Caco-2 (cell line): ENCODE measurements around the gene BCO1. TPM values are rescaled to one million over a fixed set of nuclear protein-coding genes. Genes with fewer than 3 reads are reported as not detected.
A peak's percentile ranks its signal among the peaks of the same experiment; 100 is the strongest.

Experiments used
- BruUV-seq: library from RNA; stranded (reverse); fragments of 400-500 nt; replicated peaks from 2 replicates; lab custom pipeline; 2021; lab: Mats Ljungman, UMichigan
- CTCF ChIA-PET: fragments of 300-600 bp; sonication (Branson Sonifier 250); formaldehyde crosslinking; loops from one replicate; lab custom pipeline; 2022; ENCODE audit warnings: antibody characterized with exemption; lab: Charles Lee
- POLR2A ChIA-PET: fragments of 300-600 bp; sonication (Branson Sonifier 250); formaldehyde crosslinking; loops from one replicate; lab custom pipeline; 2022; ENCODE audit warnings: antibody characterized with exemption; lab: Charles Lee
- DNase-seq, 2 experiments: peaks; one replicate each; pipeline versions ENCODE4 v3.0.0 to v3.0.0-alpha.2; 2020 to 2022
- H3K27me3 ChIP-seq: replicated peaks from 2 replicates; pipeline ENCODE4 v1.6.0; 2011; ENCODE audit warnings: low read length; ENCODE audit not compliant: control insufficient read depth, insufficient read depth
- H3K36me3 ChIP-seq: 2 replicates; pipeline ENCODE4 v1.5.1; 2011; ENCODE audit warnings: low read length; ENCODE audit not compliant: control insufficient read depth, insufficient read depth
- H3K4me1 ChIP-seq: fragments of 250-450 bp; sonication (Bioruptor Pico); 2 replicates; pipeline ENCODE4 v1.5.1; 2020; ENCODE audit warnings: mild to moderate bottlenecking
- H3K4me3 ChIP-seq: 2 replicates; pipeline ENCODE4 v1.5.1; 2011; ENCODE audit warnings: low read depth, mild to moderate bottlenecking, control low read depth, low read length
- H3K9me3 ChIP-seq: fragments of 250-450 bp; sonication (Bioruptor Pico); 2 replicates; pipeline ENCODE4 v1.5.1; 2020; ENCODE audit warnings: mild to moderate bottlenecking, moderate library complexity
- H3K27ac Mint-ChIP-seq: one replicate; pipeline ENCODE4 v1.8.0; 2022; ENCODE audit warnings: mixed read lengths; ENCODE audit not compliant: unreplicated experiment
- H3K27me3 Mint-ChIP-seq: one replicate; pipeline ENCODE4 v1.8.0; 2022; ENCODE audit warnings: mixed read lengths; ENCODE audit not compliant: insufficient read depth, unreplicated experiment
- H3K36me3 Mint-ChIP-seq: one replicate; pipeline ENCODE4 v1.8.0; 2022; ENCODE audit warnings: mild to moderate bottlenecking, mixed read lengths; ENCODE audit not compliant: insufficient read depth, unreplicated experiment
- H3K4me1 Mint-ChIP-seq: one replicate; pipeline ENCODE4 v1.8.0; 2022; ENCODE audit warnings: low read depth, mixed read lengths; ENCODE audit not compliant: unreplicated experiment
- H3K4me3 Mint-ChIP-seq: one replicate; pipeline ENCODE4 v1.8.0; 2022; ENCODE audit warnings: mild to moderate bottlenecking, moderate library complexity, mixed read lengths; ENCODE audit not compliant: unreplicated experiment
- H3K9me3 Mint-ChIP-seq: one replicate; pipeline ENCODE4 v1.8.0; 2022; ENCODE audit warnings: mixed read lengths; ENCODE audit not compliant: unreplicated experiment
- intact Hi-C: fragments of 100-400 bp; cut with micrococcal nuclease; formaldehyde crosslinking; loops from one replicate; pipeline ENCODE4 v1.10.0; 2022; ENCODE audit not compliant: unreplicated experiment
- total RNA-seq: library from RNA; stranded (reverse); gene quantifications from 2 replicates; pipeline ENCODE4 v1.2.3, GENCODE V29; 2022
- TF ChIP-seq, protein P1 (sequence below), 2 experiments: fragments of 200-600 bp in 1 of 2; IDR thresholded peaks; 1 replicate in 1 of 2; 2 replicates in 1 of 2; pipeline versions ENCODE4 v1.5.1 to v1.8.0; 2011 to 2022; ENCODE audit warnings: antibody characterized with exemption in 1 of 2, control low read depth in 1 of 2, inconsistent platforms in 1 of 2, low read depth in 1 of 2, low read length in 1 of 2, mild to moderate bottlenecking in 1 of 2, moderate library complexity in 1 of 2; ENCODE audit not compliant: insufficient read depth in 1 of 2, severe bottlenecking in 1 of 2, unreplicated experiment in 1 of 2

The BCO1 gene
- total RNA-seq, 1 experiment from 2014 or later: 0.91 TPM

DNA sequence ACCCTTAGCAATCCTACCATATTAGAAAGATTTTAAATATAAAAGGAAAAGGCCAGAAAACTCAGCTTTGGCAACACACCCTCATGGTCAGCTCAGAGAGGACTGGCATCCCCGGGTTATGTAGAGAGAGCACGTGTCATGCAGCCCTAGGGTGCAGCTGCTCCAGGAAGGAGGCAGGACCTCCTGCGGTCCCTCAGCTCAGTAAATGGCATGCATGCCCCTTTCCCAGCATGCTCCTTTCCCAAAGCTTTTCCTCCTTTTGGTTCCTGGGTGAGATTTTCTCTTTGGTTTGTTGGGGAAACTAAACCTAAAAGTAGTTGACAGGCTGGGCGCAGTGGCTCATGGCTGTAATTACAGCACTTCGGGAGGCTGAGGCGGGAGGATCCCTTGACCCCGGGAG is 80.2 kb downstream of the BCO1 start:
- H3K36me3 Mint-ChIP-seq: peaks cover 5% of the 10 kb centered on the region
- ChIA-PET CTCF (no interaction called here), POLR2A (no interaction called here)
- H3K27me3 Mint-ChIP-seq: no peaks in the 10 kb centered on the region
- no peaks in the 10 kb centered on the region for H3K27me3 ChIP-seq
- H3K36me3 ChIP-seq: no peaks in the 10 kb centered on the region
- no peak overlapping the region for H3K4me3 Mint-ChIP-seq
- H3K4me1 ChIP-seq: peaks cover 10% of the 10 kb centered on the region; the same call in 1 of the 2 replicates
- no peak for DNase-seq
- H3K4me1 Mint-ChIP-seq: peaks cover 25% of the 10 kb centered on the region
- intact Hi-C loops: loop anchor here (10.0 kb wide), 1 partner anchor 224 kb away; the partner anchor contains the start of gene GCSH
- no TSS peak for BruUV-seq
- no peaks in the 10 kb centered on the region for H3K9me3 ChIP-seq
- no peaks in the 10 kb centered on the region for H3K9me3 Mint-ChIP-seq
- H3K4me3 ChIP-seq: no peak overlapping the region
- no peak overlapping the region for H3K27ac Mint-ChIP-seq
- TF ChIP-seq, protein P1, sequence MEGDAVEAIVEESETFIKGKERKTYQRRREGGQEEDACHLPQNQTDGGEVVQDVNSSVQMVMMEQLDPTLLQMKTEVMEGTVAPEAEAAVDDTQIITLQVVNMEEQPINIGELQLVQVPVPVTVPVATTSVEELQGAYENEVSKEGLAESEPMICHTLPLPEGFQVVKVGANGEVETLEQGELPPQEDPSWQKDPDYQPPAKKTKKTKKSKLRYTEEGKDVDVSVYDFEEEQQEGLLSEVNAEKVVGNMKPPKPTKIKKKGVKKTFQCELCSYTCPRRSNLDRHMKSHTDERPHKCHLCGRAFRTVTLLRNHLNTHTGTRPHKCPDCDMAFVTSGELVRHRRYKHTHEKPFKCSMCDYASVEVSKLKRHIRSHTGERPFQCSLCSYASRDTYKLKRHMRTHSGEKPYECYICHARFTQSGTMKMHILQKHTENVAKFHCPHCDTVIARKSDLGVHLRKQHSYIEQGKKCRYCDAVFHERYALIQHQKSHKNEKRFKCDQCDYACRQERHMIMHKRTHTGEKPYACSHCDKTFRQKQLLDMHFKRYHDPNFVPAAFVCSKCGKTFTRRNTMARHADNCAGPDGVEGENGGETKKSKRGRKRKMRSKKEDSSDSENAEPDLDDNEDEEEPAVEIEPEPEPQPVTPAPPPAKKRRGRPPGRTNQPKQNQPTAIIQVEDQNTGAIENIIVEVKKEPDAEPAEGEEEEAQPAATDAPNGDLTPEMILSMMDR (IDR thresholded peaks at IDR 0.05; ENCODE audit: insufficient read depth in 1 of 2, low read depth in 1 of 2, low read length in 1 of 2, severe bottlenecking in 1 of 2, unreplicated experiment in 1 of 2): no peak

DNA sequence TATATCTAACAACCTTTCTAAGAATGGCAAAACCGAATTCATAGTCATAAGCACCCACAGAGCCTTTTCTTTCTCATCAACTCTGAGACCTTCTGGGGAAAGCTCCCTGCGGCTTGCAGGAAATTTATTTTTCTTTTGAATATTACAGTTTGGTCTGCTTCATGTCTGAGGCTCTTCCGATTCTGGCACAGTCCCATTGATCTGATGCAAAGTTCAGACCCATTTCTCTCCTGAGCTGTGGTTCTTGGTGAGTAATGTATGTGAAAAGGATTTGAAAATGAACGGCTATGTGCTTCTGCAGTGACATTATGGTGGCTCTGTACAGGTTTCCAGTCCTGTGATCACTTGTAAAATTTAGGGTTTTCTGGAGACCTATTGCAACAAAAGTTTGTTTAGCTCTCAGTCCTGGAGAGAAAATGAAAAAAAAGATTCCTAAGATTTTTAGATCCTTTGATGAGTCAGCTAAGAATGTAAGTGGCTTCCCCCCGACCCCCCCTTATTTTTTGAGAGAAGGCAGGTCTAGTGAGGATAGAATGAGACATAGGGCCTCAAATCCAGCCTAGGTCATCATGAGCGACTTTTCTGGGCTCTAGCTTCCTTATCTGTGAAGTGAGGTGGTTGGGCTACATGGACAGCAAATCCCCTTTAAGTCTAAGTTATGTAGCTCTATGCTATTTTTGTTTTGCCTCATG is 80.9 kb downstream of the BCO1 start:
- H3K27ac Mint-ChIP-seq: no peak overlapping the region
- CTCF ChIA-PET: no interaction called here

GRCh38 chr16:81321039-81321438 is 82.5 kb downstream of the BCO1 start:
- Histone ChIP-seq H3K4me1 (peaks cover 10% of the 10 kb centered on the region; the same call in 1 of the 2 replicates), H3K9me3 (no peaks in the 10 kb centered on the region), H3K36me3 (no peaks in the 10 kb centered on the region), H3K27me3 (no peaks in the 10 kb centered on the region), H3K4me3 (no peak overlapping the region)
- Mint-ChIP-seq H3K27ac (no peak overlapping the region), H3K9me3 (no peaks in the 10 kb centered on the region), H3K27me3 (no peaks in the 10 kb centered on the region), H3K36me3 (no peaks in the 10 kb centered on the region), H3K4me3 (no peak overlapping the region), H3K4me1 (peaks cover 23% of the 10 kb centered on the region)
- TF ChIP-seq, protein P1 (IDR thresholded peaks at IDR 0.05; ENCODE audit: insufficient read depth in 1 of 2, low read depth in 1 of 2, low read length in 1 of 2, severe bottlenecking in 1 of 2, unreplicated experiment in 1 of 2): no peak
- no TSS peak for BruUV-seq
- no peak for DNase-seq
- intact Hi-C loops: no loop called here
- ChIA-PET POLR2A (no interaction called here), CTCF (no interaction called here)

More for the DNA sequence above, 80.9 kb downstream of the BCO1 start:
- no TSS peak for BruUV-seq
- POLR2A ChIA-PET: interaction anchor here (0.6 kb wide), 1 partner anchor 81 kb away, joined by 3 read pairs; no protein-coding TSS in a partner anchor
- no peak overlapping the region for H3K4me3 Mint-ChIP-seq
- Histone ChIP-seq H3K9me3 (no peaks in the 10 kb centered on the region), H3K27me3 (no peaks in the 10 kb centered on the region), H3K36me3 (no peaks in the 10 kb centered on the region), H3K4me3 (no peak overlapping the region), H3K4me1 (peaks cover 10% of the 10 kb centered on the region; the same call in 1 of the 2 replicates)
- TF ChIP-seq, protein P1 (IDR thresholded peaks at IDR 0.05; ENCODE audit: insufficient read depth in 1 of 2, low read depth in 1 of 2, low read length in 1 of 2, severe bottlenecking in 1 of 2, unreplicated experiment in 1 of 2): no peak
- peaks cover 5% of the 10 kb centered on the region for H3K36me3 Mint-ChIP-seq
- H3K27me3 Mint-ChIP-seq: no peaks in the 10 kb centered on the region
- intact Hi-C loops: loop anchor here (10.0 kb wide), 1 partner anchor 225 kb away; the partner anchor contains the start of gene GCSH
- H3K4me1 Mint-ChIP-seq: peaks cover 25% of the 10 kb centered on the region
- peak in 1 of 2 experiments; percentile 20 for DNase-seq
- H3K9me3 Mint-ChIP-seq: no peaks in the 10 kb centered on the region
